Measurements from ENCODE around the gene DNM1L. TPM values are rescaled to one million over a fixed set of nuclear protein-coding genes. Genes with fewer than 3 reads are reported as not detected.

The DNM1L gene
- total and polyA plus RNA-seq, 2 experiments from 2014 or later: 51.9 to 56.7 TPM

- TF ChIP-seq CTCF (IDR thresholded peaks at IDR 0.05; ENCODE audit: low read depth, low read length): no peak
- DNase-seq (ENCODE audit: low read depth in 1 of 2, low spot score in 1 of 2): no peak
- Histone ChIP-seq H3K27me3 (no peaks in the 10 kb centered on the region), H3K27ac (no peak overlapping the region), H3K9me3 (ENCODE audit: low read depth) (no peaks in the 10 kb centered on the region), H3K4me1 (ENCODE audit: low read depth) (no peaks in the 10 kb centered on the region), H3K4me3 (no peak overlapping the region), H3K36me3 (no peaks in the 10 kb centered on the region)
Observed at GRCh38 chr12:32651151-32651955, 27.7 kb upstream of the DNM1L start.

DNA sequence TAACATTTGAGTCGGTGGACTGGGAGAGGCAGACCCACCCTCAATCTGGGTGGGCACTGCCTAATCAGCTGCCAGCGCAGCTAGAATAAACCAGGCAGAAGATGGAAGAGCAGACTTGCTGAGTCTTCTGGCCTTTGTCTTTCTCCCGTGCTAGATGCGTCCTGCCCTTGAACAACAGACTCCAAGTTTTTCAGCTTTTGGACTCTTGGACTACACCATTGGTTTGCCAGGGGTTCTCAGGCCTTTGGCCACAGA, 27.2 kb upstream of the DNM1L start:
- DNase-seq (ENCODE audit: low read depth in 1 of 2, low spot score in 1 of 2): no peak
- no peaks in the 10 kb centered on the region for H3K9me3 ChIP-seq (ENCODE audit: low read depth)
- H3K27me3 ChIP-seq: no peaks in the 10 kb centered on the region
- H3K4me3 ChIP-seq: no peak overlapping the region
- H3K36me3 ChIP-seq: no peaks in the 10 kb centered on the region
- TF ChIP-seq CTCF (IDR thresholded peaks at IDR 0.05; ENCODE audit: low read depth, low read length): no peak
- no peaks in the 10 kb centered on the region for H3K4me1 ChIP-seq (ENCODE audit: low read depth)
- no peak overlapping the region for H3K27ac ChIP-seq

DNA sequence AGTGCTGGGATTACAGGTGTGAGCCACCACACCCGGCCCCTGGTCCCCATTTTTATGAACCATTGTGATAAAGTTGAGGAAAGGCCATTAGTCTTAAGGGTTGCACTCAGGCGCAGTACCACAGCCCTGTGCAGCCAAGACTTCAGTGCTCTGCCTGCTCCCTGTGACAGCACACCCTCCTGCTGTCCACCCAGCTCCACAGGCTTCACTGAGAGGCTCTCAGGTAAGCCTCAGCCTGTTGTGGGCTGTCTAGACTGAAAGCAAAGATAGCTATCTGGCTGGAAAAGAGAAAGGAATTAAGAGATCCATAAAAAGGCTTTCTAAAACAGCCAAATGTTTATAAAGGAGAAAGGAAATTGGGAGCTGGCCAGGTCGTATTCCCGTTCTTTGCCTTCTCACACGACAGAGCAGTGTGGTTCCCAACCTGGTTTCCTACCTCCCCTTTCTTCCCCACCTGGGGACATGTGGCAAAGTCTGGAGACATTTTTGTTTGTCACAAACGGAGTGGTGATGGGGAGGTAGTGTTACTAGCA, 19.1 kb upstream of the DNM1L start:
- TF ChIP-seq CTCF (IDR thresholded peaks at IDR 0.05; ENCODE audit: low read depth, low read length): no peak
- no peak overlapping the region for H3K4me3 ChIP-seq
- no peaks in the 10 kb centered on the region for H3K36me3 ChIP-seq
- no peak overlapping the region for H3K27ac ChIP-seq
- H3K9me3 ChIP-seq (ENCODE audit: low read depth): no peaks in the 10 kb centered on the region
- H3K4me1 ChIP-seq (ENCODE audit: low read depth): no peaks in the 10 kb centered on the region
- no peaks in the 10 kb centered on the region for H3K27me3 ChIP-seq
- DNase-seq (ENCODE audit: low read depth in 1 of 2, low spot score in 1 of 2): no peak

DNA sequence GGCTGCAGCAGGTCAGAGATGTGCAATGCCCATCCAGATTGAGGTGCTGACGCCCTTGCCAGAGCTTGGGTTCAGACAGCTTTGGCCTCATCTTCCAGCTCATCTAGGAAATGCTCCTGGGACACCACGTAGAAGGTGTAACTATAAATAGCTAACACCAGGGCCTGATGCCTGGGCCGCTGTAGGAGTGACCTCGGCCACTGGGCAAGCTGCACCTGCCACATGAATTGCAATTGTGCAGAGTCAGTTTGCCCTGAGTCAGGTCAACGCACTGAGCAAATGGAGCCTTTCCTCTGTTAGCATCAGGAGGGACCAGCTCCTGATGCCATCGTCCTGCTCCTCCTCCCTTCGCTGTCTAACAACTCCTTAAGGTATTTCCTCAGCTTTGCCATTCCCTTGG, 17.4 kb upstream of the DNM1L start:
- H3K27ac ChIP-seq: no peak overlapping the region
- no peak overlapping the region for H3K4me3 ChIP-seq
- H3K36me3 ChIP-seq: no peaks in the 10 kb centered on the region
- no peak for DNase-seq (ENCODE audit: low read depth in 1 of 2, low spot score in 1 of 2)
- no peak for TF ChIP-seq CTCF (IDR thresholded peaks at IDR 0.05; ENCODE audit: low read depth, low read length)
- no peaks in the 10 kb centered on the region for H3K9me3 ChIP-seq (ENCODE audit: low read depth)
- H3K27me3 ChIP-seq: no peaks in the 10 kb centered on the region
- H3K4me1 ChIP-seq (ENCODE audit: low read depth): no peaks in the 10 kb centered on the region

DNA sequence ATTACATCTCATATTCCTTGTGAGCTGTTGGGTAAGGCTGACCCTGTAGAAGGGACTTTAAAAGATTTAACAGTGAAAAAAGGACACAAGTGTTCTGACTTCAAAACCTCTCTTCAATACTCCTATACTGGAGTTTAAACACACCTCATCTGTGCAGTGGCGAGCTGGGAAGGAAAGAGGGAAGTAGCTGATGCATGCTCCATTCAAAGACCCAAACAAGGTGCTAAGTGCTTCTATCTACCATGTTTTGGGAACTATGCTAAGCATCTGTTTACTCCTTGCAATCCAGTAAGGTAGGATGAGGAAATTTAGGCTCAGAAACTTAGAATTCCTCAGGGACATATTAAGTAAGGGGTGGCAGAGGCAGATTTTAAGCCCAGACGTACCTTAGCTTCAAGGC, 16.4 kb upstream of the DNM1L start:
- Histone ChIP-seq H3K36me3 (no peaks in the 10 kb centered on the region), H3K4me1 (ENCODE audit: low read depth) (no peaks in the 10 kb centered on the region), H3K27me3 (no peaks in the 10 kb centered on the region), H3K27ac (no peak overlapping the region), H3K9me3 (ENCODE audit: low read depth) (no peaks in the 10 kb centered on the region), H3K4me3 (no peak overlapping the region)
- no peak for DNase-seq (ENCODE audit: low read depth in 1 of 2, low spot score in 1 of 2)
- TF ChIP-seq CTCF (IDR thresholded peaks at IDR 0.05; ENCODE audit: low read depth, low read length): no peak

All from cardiac muscle cell (in vitro differentiated cells and primary cell).